Esophagus mucosa (tissue), 1 donor: ENCODE measurements around the gene SCIMP. TPM values are rescaled to one million over a fixed set of nuclear protein-coding genes. Genes with fewer than 3 reads are reported as not detected.
"Not testable (repeated sequence)": the region's sequence is repeated elsewhere in the genome, so short reads cannot be mapped to it uniquely, and the experiment has no call there.

Experiments
- ATAC-seq: fragments of 200-7000 bp; cut with Tn5 transposase; one replicate; pipeline ENCODE4 v1.9.1; 2020
- total RNA-seq: library from RNA; stranded (reverse); gene quantifications from one replicate; pipeline ENCODE4 v1.2.4, GENCODE V29; 2023
- donor health status: DM: yes; HTN: yes; CAD: no.

Gene SCIMP
- 0.72 TPM for total RNA-seq

- ATAC-seq: peak; percentile 41
These were observed at the start of gene SCIMP for GRCh38 chr17:5234645-5235576. SCIMP (minus strand) TSS chr17:5234860; CDS start chr17:5234755, 105 bp downstream.

DNA sequence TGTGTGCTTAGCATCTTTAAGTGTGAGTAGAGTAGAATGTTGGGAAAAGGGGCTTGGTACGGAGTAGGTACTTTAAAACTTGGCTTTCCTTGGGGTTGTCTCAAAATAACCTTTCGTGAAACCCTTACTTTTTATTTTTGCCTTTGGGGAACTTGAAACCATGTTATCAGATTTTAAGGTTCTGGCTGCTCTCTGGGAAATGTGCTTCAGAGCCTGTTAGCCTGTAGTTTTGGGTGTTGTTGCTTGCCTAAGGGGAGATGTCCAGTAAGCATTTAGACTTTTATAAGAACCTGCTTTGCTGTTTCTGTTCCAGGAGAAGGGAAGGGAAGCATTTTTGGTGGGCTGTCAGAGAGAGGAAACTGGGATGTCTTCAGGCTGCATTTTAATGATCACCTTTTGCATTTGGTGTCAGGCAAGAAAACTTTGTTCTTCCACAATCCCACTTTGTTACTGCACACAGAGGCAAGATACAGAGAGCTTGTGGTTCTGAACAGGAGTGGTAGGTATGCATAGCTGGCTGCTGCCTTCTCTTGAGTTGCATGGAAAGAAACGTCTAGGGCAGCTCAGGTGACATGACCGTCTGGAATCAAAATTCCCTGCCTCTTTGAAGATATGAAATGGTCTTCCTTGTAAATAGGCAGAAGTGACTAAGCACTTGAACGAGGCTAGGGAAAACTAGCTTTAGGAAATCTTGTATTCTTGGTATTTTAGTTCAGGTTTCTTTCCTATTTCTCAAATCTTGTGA, 49.1 kb upstream of the SCIMP start:
- no peak for ATAC-seq

- ATAC-seq: peak; percentile 17
These were observed 48.1 kb upstream of the SCIMP start for GRCh38 chr17:5282642-5283217.

DNA sequence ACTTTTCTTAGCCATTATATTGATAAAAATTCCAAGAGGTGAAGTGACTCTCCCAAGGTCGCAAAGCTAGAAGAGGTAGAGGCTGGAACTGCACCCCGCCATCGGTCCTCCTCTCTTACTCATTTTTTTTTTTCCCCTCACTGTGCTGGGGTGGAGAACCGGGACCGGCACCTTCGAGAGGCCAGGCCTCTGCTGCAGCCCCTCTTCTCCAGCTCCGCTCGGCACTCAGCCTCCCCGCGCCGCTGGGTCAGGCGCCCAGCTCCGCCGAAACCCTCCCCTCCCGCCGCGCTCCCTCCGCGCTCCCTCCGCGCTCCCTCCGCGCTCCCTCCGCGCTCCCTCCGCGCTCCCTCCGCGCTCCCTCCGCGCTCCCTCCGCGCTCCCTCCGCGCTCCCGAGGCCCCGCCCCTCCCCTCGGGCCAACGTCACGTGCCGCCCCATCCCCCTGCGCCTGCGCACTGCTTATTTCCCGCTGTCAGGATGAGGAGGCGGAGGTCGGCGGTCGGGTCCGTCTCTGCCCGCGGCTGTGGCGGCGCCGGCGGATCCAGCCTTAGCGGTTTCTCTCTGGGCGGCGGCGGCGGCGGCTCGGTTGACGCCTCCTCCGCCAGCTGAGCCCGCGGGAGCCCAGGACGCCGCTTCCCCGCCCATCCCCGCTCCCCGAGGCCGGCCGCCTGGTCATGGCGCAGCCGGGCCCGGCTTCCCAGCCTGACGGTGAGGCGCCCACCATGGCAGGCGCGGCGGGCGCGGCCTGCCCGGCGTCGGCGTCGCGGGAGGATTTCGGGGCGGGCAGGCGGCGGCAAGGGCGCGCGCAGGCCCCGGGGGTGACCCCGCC, 47.4 kb upstream of the SCIMP start, which contains the start of gene RABEP1:
RABEP1 (plus strand) TSS at position 471 of the 828 bp plus-strand sequence; CDS start at position 674, 203 bp downstream.
- peak; percentile 92 for ATAC-seq

DNA sequence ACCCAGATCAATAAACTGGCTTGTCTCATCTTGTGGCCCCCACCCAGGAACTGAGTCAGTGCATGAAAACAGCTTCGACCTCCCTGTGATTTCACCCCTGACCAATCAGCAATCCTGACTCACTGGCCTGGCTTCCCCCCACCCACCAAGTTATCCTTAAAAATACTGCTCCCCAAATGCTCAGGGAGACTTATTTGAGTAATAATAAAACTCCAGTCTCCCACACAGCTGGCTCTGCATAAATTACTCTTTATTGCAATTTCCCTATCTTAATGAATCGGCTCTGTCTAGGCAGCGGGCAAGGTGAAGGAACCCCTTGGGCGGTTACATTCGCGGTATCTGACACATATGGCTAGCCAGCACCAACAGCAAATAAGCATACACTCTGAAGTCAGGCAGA, 37.7 kb upstream of the SCIMP start:
- ATAC-seq: no peak

DNA sequence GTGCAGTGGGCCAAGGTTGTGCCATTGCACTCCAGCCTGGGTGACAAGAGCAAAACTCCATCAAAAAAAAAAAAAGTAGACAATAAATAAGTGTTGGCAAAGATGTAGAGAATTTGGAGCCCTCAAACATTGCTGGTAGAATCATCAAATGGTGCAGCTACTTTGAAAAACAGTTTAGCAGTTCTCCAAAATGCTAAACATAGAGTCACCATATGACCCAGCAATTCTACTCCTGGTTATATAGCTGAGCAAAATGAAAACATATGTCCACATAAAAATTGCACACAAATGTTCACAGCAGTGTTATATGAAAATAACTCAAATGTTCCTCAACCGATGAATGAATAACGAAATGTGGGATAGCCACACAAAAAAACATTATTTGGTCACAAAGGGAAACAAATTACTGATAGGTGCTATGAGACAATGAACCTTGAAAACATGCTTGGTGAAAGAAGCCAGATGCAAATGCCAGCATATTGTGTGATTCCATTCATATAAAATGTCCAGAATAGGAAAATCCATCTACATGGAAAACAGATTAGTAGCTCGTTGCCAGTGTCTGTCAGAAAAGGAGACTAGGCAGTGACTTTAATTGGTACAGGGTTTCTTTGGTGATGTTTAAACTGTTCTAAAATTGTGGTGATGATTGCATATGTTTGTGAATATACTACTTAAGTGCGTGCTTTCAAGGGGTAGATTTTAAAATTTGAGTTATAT, 34.7 kb upstream of the SCIMP start:
- ATAC-seq: no peak

DNA sequence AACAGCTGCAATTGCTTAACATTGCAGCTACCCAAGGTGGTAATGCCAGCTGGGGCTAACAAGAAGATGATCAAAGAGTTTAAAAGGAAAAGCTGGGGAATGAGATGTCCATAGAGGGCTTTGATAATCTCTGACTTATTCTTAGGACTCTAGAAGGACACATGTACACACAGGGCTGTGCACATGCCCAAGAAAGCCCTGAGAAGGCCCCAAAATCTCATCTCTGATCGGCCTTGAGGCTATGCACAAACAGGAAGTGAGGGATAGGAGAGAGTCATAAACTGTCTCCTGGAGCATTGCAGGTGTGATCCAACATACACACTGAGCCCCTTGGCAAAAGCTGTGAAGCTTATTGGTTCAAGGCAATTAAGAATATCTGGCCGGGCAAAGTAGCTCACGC, 30.2 kb upstream of the SCIMP start:
- no peak for ATAC-seq

DNA sequence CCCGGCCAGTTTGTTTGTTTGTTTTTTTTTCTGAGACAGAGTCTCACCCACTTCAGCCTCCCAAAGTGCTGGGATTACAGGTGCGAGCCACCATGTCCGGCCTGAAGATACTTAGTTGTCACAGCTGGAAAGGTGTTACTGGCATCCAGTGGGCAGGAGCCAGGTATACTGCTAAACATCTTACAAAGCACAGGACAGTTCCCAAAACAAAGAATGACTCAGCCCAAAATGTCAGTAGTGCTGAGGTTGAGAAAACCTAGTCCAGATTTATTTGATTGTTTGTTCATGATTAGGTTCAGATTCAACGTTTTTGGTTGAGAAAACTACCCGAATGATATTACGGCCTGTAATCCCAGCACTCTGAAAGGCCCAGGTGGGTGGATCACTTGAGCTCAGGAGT, 28.8 kb upstream of the SCIMP start:
- no peak for ATAC-seq

DNA sequence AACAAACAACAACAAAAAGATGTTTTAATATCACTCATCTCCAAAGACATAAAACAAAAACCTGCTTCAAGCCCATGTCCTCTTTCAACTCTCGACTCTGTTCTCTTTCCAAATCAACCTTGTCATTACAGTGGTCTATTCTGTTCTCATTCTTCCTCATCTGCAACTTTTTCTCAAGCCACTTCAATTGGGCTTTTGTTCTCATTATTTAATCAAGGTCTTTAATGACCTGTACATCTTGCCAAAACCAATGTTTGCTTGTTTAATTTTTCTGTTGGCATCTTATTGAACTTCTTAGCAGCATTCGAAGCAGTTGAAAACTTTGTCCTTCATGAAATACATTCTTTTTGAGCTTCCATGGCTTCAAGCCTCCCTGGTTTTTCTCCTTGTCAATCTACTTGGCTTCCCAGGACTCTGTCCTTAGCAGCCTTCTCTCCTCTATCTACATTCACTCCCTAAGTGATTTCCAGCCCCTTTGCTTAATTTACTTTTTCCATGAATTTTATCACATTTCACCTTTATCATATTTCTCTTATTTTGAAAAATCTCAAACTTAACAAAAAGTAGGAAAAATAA, 27.8 kb upstream of the SCIMP start:
- no peak for ATAC-seq

DNA sequence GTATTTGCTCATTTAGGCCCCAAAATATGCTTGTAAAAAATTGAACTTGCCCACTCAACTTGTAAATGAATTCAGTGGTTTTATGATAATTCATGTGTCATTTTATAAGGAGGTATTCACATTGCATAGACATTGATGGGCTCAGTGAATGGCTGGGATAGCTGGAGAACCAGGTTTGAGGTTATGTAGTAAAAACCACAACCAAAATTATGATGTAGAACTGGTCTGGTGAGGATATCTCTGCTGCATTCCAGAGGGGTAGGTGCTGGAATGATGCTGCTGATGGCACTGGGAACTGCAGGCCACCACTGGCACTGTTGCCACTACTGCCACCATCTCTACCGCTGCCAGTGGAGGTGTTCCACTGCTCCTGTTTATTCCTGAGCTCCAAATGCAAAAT, 25.9 kb upstream of the SCIMP start:
- ATAC-seq: peak; percentile 28

- ATAC-seq: no peak
These were observed 22.5 kb upstream of the SCIMP start for GRCh38 chr17:5257124-5257523.

- ATAC-seq: no peak
These were observed 20.4 kb upstream of the SCIMP start for GRCh38 chr17:5254903-5255521.

- no peak for ATAC-seq
These were observed 19.8 kb upstream of the SCIMP start for GRCh38 chr17:5254414-5254813.

- peak; percentile 69 for ATAC-seq
These were observed 15.0 kb upstream of the SCIMP start for GRCh38 chr17:5249615-5250014.

DNA sequence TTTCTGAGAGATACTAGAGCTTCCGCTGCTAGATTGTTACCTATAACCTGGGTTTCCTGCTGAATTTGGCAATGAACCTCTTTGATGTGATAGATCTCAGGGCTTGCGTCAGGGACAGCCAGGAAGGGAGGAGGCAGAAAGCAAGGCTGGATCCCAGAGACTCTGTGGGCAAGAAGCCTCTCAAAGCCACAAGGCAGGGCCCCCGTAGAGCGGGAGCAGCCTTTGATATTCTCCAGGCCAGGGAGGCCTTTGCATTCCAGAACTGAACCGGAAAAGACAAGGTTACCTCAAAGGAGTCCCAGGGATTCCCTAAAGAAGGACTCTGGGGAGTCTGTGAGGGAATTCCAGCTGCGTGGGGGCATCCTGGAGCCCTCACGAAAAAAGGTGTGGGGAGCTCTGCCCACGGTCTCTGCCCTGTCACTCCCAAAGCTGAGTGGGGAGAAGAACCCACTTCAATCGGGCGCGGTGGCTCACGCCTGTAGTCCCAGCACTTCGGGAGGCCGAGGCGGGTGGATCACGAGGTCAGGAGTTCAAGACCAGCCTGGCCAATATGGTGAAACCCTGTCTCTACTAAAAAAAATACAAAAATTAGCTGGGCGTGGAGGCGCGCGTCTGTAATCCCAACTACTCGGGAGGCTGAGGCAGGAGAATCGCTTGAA, 14.3 kb upstream of the SCIMP start:
- no peak for ATAC-seq

- no peak for ATAC-seq
These were observed 13.0 kb upstream of the SCIMP start for GRCh38 chr17:5247621-5248020.

GRCh38 chr17:5241861-5242671, 7.4 kb upstream of the SCIMP start:
- ATAC-seq: peak; percentile 50

DNA sequence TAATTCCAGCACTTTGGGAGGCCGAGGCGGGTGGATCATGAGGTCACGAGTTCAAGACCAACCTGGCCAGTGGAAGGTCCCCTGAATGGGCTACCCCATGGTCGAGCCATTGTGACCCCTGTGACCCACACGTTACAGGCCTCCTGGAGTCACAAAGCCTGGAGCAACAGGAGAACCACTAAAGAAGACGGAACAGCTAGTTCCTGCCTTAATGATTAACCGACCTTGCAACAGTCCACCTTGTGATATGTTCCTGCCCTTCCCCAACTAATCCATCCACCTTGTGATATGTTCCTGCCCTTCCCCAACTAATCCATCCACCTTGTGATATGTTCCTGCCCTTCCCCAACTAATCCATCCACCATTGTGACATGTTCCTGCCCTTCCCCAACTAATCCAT, 5.1 kb upstream of the SCIMP start:
- not testable (repeated sequence) for ATAC-seq

DNA sequence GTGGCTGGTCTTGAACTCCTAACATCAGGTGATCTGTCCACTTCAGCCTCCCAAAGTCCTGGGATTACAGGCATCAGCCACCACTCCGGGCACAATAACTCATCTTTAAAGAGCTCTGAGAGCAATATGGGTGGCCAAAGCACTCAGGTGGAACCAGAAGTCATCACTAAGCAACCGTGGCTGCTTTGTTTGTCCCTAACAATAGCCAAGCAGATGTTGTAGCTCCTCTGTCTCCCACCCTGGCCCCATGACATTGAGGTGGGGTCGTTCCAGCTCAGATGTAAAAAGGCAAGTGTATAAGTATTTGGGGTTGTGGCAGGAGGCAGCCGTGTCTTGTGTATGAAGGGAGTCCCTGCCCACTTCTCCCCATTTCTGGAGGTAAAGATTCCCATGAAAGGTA, 3.7 kb upstream of the SCIMP start:
- ATAC-seq: no peak
